ENCODE measurements around the gene CSMD2.

- TF ChIP-seq CTCF (IDR thresholded peaks at IDR 0.05; ENCODE audit: low read depth, low read length), result no peak
- TF ChIP-seq EZH2phosphoT487 (IDR thresholded peaks at IDR 0.05; ENCODE audit: low read depth), result no peak
Measured at GRCh38 chr1:33698361-33699035, 466.5 kb downstream of the CSMD2 start.
